GM12874 (cell line): ENCODE results near the gene HHEX.

ENCODE experiments used
- CTCF ChIP-seq: IDR thresholded peaks from 2 replicates; pipeline ENCODE4 v1.5.1; 2011; ENCODE audit warnings: low read depth, mild to moderate bottlenecking, control low read depth, low read length, moderate library complexity; ENCODE audit not compliant: insufficient read depth

Gene HHEX

GRCh38 chr10:92722349-92722748 lies 32.6 kb downstream of the HHEX start:
- no peak for TF ChIP-seq CTCF

GRCh38 chr10:92727141-92727540 lies 37.4 kb downstream of the HHEX start:
- no peak for TF ChIP-seq CTCF

DNA sequence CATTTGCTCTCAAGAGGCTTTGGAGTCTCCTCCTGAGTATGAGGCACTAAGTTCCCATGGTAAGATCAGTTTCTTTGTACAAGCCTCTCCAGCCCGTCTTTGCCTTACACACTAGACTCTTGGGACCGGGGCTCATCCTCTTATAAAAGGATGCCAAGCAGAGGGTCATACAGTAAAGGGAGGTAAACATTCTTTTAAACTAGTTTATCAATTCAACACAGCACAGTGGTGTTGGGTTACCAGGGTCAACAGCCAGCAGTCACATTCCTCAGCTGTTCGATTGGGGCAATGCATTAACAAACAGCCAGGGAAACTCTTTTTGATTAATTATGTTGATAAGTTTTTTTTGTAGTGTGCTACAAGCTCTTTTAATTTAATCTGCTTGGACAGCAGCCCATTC lies 37.8 kb downstream of the HHEX start:
- no peak for TF ChIP-seq CTCF

- no peak for TF ChIP-seq CTCF
These were observed 40.1 kb downstream of the HHEX start for GRCh38 chr10:92729886-92730285.

DNA sequence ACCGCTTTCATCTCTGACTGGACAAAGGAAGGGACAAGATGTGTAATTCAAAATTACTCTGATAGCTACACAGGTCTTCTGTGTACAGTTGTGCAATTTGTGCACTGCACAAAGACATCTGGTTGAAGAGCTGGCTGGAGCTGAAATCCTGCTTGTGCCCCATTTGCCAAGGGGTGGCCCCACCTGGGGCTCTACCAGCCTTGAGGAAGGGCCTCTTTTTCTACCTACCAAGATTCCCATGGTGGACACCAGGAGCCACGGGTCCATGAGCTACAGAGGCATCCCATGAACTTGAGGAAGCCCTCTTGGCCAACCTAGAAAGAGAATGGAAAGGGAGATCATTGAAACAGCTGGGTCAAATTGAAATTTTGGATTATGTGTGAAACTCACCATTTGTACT lies 43.2 kb downstream of the HHEX start:
- no peak for TF ChIP-seq CTCF

GRCh38 chr10:92734301-92734700 lies 44.5 kb downstream of the HHEX start:
- no peak for TF ChIP-seq CTCF

GRCh38 chr10:92735938-92736337 lies 46.2 kb downstream of the HHEX start:
- TF ChIP-seq CTCF: no peak

GRCh38 chr10:92737484-92737883 lies 47.7 kb downstream of the HHEX start:
- no peak for TF ChIP-seq CTCF
